ENCODE measurements around the gene TAF1L.

Gene TAF1L

GRCh38 chr9:32589083-32589723, 46.3 kb downstream of the TAF1L start:
- peak; percentile 29 for DNase-seq (ENCODE audit: low spot score)

- no peak for DNase-seq (ENCODE audit: low spot score)
These were observed 47.6 kb downstream of the TAF1L start for GRCh38 chr9:32587901-32588300.

GRCh38 chr9:32584784-32585183, 50.7 kb downstream of the TAF1L start:
- DNase-seq (ENCODE audit: low spot score) = no peak

- peak; percentile 30 for DNase-seq (ENCODE audit: low spot score)
These were observed 53.8 kb downstream of the TAF1L start for GRCh38 chr9:32581512-32582143.

- DNase-seq (ENCODE audit: low spot score) = no peak
These were observed 54.7 kb downstream of the TAF1L start for GRCh38 chr9:32580631-32581300.

- DNase-seq (ENCODE audit: low spot score) = peak; percentile 39
These were observed 55.6 kb downstream of the TAF1L start for GRCh38 chr9:32579706-32580331.
